Measurements from ENCODE around the gene CCDC178.
"Not testable (repeated sequence)": the region's sequence is repeated elsewhere in the genome, so short reads cannot be mapped to it uniquely, and the experiment has no call there.

CCDC178 gene

DNA sequence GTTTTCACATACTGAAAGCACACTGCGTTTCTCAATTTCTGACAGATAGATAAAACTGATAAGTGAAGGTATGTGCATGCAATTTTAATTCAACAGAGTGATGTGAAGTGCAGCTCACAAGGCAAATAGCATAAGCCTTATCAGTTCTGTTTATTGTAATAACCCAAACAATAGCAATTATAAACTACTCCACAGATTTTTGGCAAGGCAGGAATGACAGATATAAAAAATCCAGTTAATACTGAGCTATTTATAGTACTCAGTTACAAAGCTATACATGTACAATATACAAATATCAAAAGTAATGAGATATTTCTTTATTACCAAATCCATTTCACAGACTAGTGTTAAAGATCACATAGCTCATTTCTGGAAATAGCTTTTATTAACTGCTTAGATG, 456.8 kb downstream of the CCDC178 start:
- Mint-ChIP-seq H3K4me1 (no peaks in the 10 kb centered on the region), H3K9me3 (no peaks in the 10 kb centered on the region), H3K36me3 (ENCODE audit: insufficient read depth) (no peaks in the 10 kb centered on the region), H3K27me3 (no peaks in the 10 kb centered on the region), H3K4me3 (no peak overlapping the region), H3K27ac (ENCODE audit: low read depth) (no peak overlapping the region)
- DNase-seq (ENCODE audit: low spot score in 2 of 2) (no peak), ATAC-seq (replicated peaks; ENCODE audit: extremely low read depth, poor library complexity, severe bottlenecking) (no peak)

DNA sequence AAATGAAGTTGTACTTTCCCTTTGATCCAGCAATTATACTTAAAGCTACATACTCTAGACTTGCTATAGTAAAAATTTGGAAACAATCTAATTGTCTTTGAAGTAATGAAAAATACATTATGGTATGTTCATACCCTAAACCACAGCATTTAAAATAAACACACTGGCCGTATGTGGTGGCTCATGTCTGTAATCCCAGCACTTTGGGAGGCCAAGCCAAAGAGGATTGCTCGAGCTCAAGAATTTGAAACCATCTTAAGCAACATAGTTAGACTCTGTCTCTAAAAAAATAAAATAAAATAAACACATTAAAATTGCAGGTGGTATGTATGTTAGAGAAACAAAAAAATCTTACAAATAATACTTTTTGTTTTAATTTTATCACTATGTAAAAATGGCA, 459.6 kb downstream of the CCDC178 start:
- H3K4me1 Mint-ChIP-seq = no peaks in the 10 kb centered on the region

DNA sequence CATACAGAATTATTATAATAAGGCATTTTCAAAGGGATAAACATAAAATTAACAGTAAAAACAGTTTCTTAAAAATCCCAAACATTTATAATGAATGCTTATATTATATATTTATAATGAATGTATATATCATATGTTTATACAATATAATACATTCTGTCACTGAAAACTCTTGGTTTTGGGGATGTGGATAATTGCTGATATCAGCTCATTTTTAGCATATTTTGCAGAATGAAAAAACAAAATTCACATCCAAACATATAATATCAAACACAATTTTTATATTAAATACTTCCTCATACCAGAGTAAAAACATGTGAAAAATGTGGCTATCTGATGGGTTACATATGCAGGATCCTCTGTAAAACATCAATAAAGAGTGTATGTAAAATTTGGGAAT, 465.0 kb downstream of the CCDC178 start:
- Mint-ChIP-seq H3K9me3 (no peaks in the 10 kb centered on the region), H3K36me3 (ENCODE audit: insufficient read depth) (no peaks in the 10 kb centered on the region), H3K4me1 (no peaks in the 10 kb centered on the region), H3K4me3 (no peak overlapping the region), H3K27me3 (no peaks in the 10 kb centered on the region), H3K27ac (ENCODE audit: low read depth) (no peak overlapping the region)
- no peak for ATAC-seq (replicated peaks; ENCODE audit: extremely low read depth, poor library complexity, severe bottlenecking)
- DNase-seq (ENCODE audit: low spot score in 2 of 2) = no peak

More for the DNA sequence above, 459.6 kb downstream of the CCDC178 start:
- Mint-ChIP-seq H3K4me3 (no peak overlapping the region), H3K36me3 (ENCODE audit: insufficient read depth) (no peaks in the 10 kb centered on the region), H3K27ac (ENCODE audit: low read depth) (no peak overlapping the region), H3K27me3 (no peaks in the 10 kb centered on the region), H3K9me3 (no peaks in the 10 kb centered on the region)
- no peak for DNase-seq (ENCODE audit: low spot score in 2 of 2)
- ATAC-seq (replicated peaks; ENCODE audit: extremely low read depth, poor library complexity, severe bottlenecking) = no peak

DNA sequence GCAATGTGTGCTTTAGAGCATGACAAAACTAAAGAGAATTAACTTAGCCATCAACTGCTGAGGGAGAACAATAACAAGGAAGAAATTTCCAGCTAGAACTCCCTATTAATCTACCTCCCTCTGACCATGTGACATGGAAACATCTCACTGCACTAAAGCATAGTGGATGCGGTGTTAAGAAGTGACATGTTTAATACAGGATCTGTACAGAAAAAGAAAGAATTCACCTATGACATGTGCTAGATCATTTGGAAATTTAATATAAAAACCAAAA, 465.4 kb downstream of the CCDC178 start:
- Mint-ChIP-seq H3K27ac (ENCODE audit: low read depth) (no peak overlapping the region), H3K4me1 (no peaks in the 10 kb centered on the region), H3K4me3 (no peak overlapping the region), H3K9me3 (no peaks in the 10 kb centered on the region), H3K36me3 (ENCODE audit: insufficient read depth) (no peaks in the 10 kb centered on the region), H3K27me3 (no peaks in the 10 kb centered on the region)
- no peak for ATAC-seq (replicated peaks; ENCODE audit: extremely low read depth, poor library complexity, severe bottlenecking)
- no peak for DNase-seq (ENCODE audit: low spot score in 2 of 2)

DNA sequence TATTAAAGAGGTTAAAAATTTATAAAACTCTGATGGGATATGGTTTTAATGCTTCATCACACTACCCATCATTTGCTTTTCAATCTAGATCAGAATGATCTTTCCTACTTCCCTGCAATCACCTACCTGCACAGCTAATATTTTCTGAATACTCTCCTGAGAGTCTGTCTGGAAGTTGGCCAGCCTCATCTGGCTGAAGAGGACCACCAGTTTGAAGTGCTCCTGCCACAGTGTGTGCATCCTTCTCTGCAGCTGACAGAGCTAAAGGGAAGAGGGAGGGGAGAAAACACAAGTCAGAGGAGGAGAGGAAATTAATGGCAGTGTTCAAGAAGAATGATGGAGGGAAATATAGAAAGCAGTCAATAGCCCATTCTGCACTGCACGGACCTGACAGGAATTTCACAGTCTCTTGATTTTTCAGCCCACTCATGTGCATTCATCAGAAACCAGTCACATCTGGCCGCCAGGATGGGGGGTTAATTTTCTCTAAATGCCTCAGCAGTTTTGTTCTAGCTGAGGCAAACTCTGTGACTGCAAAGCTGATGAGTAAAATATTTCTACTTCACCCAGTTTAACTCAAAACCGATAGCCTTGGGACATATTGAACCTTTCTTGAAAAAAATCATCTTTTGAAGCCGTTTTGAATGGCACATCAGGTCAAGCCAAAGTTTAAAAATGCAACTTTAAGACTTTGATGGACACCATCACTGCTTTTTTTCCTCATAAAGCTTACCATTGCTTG, 465.9 kb downstream of the CCDC178 start:
- Mint-ChIP-seq H3K36me3 (ENCODE audit: insufficient read depth) (no peaks in the 10 kb centered on the region), H3K27ac (ENCODE audit: low read depth) (no peak overlapping the region), H3K27me3 (no peaks in the 10 kb centered on the region), H3K9me3 (peaks cover 1% of the 10 kb centered on the region), H3K4me1 (no peaks in the 10 kb centered on the region), H3K4me3 (no peak overlapping the region)
- ATAC-seq (replicated peaks; ENCODE audit: extremely low read depth, poor library complexity, severe bottlenecking) = no peak
- no peak for DNase-seq (ENCODE audit: low spot score in 2 of 2)

DNA sequence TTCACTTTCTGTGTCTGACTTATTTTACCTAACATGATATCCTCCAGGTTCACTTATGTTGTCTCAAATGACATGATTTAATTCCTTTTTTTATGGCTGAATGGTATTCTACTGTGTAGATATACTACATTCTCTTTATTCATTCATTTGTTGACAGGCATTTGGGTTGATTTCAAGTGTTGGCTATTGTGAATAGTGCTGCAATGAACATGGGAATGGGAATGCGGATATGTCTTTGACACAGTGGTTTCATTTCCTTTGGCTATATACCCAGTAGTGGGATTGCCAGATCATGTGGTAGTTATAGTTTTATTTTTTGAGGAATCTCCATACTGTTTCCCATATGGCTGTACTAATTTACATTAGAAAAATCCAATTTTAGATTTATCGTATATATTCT, 472.3 kb downstream of the CCDC178 start:
- Mint-ChIP-seq H3K4me1 (no peaks in the 10 kb centered on the region), H3K27ac (ENCODE audit: low read depth) (no peak overlapping the region), H3K27me3 (no peaks in the 10 kb centered on the region), H3K4me3 (no peak overlapping the region), H3K9me3 (peaks cover 6% of the 10 kb centered on the region), H3K36me3 (ENCODE audit: insufficient read depth) (no peaks in the 10 kb centered on the region)
- no peak for ATAC-seq (replicated peaks; ENCODE audit: extremely low read depth, poor library complexity, severe bottlenecking)
- DNase-seq (ENCODE audit: low spot score in 2 of 2) = no peak

DNA sequence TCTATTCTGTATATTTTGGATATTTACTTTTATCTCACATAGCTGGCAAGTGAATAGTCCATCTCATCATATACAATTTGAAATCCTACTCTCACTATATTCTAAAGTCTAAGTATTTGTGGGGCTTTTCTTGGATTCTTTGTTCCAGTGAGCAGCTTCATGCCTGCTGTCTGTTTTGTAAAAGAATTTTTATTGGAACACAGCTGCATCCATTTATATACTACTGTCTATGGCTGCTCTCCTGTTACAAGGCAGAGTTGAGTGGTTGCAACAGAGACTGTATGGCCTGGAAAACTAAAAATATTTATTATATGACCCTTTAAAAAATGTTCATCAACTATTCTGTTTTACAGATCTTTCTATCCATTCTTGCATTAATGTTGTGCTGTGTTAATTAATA, 474.4 kb downstream of the CCDC178 start:
- H3K4me3 Mint-ChIP-seq = no peak overlapping the region
- no peaks in the 10 kb centered on the region for H3K27me3 Mint-ChIP-seq
- no peaks in the 10 kb centered on the region for H3K4me1 Mint-ChIP-seq
- DNase-seq (ENCODE audit: low spot score in 2 of 2) (no peak), ATAC-seq (replicated peaks; ENCODE audit: extremely low read depth, poor library complexity, severe bottlenecking) (no peak)
- no peak overlapping the region for H3K27ac Mint-ChIP-seq (ENCODE audit: low read depth)
- no peaks in the 10 kb centered on the region for H3K36me3 Mint-ChIP-seq (ENCODE audit: insufficient read depth)
- H3K9me3 Mint-ChIP-seq = peaks cover 6% of the 10 kb centered on the region

DNA sequence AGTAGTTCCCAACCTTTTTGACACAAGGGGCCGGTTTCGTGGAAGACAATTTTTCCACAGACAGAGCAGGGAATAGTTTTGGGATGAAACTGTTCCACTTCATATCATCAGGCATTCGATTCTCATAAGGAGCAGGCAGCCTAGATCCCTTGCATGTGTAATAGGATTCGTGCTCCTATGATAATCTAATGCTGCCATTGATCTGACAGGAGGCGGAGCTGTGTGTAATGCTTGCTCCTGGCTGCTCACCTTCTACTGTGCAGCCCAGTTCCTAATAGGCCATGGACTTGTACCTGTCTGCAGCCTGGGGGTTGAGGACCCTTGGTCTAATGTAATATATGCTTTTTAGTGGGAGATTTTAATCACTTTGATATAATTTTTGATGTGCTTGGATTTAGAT, 479.0 kb downstream of the CCDC178 start:
- no peaks in the 10 kb centered on the region for H3K27me3 Mint-ChIP-seq
- H3K9me3 Mint-ChIP-seq = no peaks in the 10 kb centered on the region
- H3K27ac Mint-ChIP-seq (ENCODE audit: low read depth) = no peak overlapping the region
- H3K4me1 Mint-ChIP-seq = no peaks in the 10 kb centered on the region
- ATAC-seq (replicated peaks; ENCODE audit: extremely low read depth, poor library complexity, severe bottlenecking) = peak; percentile 14
- DNase-seq (ENCODE audit: low spot score in 2 of 2) = no peak
- H3K4me3 Mint-ChIP-seq = no peak overlapping the region
- H3K36me3 Mint-ChIP-seq (ENCODE audit: insufficient read depth) = no peaks in the 10 kb centered on the region

DNA sequence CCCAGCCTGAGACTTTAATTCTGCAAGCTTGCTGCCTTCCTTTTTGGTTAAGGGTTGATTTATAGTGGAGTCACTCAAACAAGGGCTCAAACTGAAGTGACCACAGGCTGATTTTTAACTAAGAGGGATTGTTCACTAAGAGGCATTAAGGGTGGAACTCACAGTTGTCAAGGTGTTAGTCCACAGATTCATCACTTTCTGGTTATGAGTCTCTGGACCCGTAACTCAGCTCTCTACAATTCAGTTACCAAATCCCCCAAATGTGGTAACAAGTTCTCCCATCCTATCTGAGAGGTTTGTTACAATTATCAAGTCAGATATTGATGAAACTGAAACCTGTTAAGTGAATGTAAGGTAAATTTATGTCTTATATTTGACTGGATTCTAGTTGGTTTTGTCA, 481.8 kb downstream of the CCDC178 start:
- H3K4me3 Mint-ChIP-seq = no peak overlapping the region
- H3K4me1 Mint-ChIP-seq = no peaks in the 10 kb centered on the region
- H3K27ac Mint-ChIP-seq (ENCODE audit: low read depth) = no peak overlapping the region
- DNase-seq (ENCODE audit: low spot score in 2 of 2) (no peak), ATAC-seq (replicated peaks; ENCODE audit: extremely low read depth, poor library complexity, severe bottlenecking) (no peak)
- H3K9me3 Mint-ChIP-seq = peaks cover 7% of the 10 kb centered on the region
- no peaks in the 10 kb centered on the region for H3K36me3 Mint-ChIP-seq (ENCODE audit: insufficient read depth)
- H3K27me3 Mint-ChIP-seq = no peaks in the 10 kb centered on the region

DNA sequence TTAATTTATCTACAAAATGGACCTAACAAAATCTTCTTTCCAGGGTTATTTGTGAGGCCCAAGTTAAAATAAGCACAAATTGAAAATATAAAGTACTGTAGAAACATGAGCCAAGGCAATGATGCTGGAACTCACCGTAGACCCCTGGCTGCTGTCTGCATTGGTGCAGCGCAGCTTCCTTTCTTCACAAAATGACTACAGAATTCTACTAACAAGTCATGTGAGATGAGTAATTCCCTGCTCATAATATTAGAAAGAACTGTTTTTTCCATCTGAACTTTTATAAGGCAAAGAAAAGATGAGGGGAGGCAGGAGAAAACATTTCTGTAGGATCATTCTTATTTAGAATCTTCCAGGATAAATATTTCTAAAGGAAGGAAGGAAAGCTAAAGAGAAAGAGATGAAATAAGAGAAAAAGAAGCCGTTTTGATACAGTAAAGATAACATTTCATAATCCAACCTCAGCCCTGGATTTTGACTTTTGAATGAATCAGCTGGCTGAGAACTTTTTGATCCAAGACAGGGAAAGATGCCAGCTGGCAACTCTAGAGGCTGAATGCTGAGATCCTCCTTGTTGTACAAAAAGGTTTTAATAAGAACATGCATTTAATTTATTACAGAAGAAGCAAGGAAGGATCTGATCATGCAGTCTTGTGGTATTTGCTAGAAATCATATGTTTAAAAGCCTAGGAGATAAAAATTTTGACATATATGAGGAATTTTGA, 483.8 kb downstream of the CCDC178 start:
- ATAC-seq (replicated peaks; ENCODE audit: extremely low read depth, poor library complexity, severe bottlenecking) (no peak), DNase-seq (ENCODE audit: low spot score in 2 of 2) (no peak)
- Mint-ChIP-seq H3K27me3 (no peaks in the 10 kb centered on the region), H3K36me3 (ENCODE audit: insufficient read depth) (no peaks in the 10 kb centered on the region), H3K4me3 (no peak overlapping the region), H3K4me1 (no peaks in the 10 kb centered on the region), H3K9me3 (peaks cover 15% of the 10 kb centered on the region), H3K27ac (ENCODE audit: low read depth) (no peak overlapping the region)

DNA sequence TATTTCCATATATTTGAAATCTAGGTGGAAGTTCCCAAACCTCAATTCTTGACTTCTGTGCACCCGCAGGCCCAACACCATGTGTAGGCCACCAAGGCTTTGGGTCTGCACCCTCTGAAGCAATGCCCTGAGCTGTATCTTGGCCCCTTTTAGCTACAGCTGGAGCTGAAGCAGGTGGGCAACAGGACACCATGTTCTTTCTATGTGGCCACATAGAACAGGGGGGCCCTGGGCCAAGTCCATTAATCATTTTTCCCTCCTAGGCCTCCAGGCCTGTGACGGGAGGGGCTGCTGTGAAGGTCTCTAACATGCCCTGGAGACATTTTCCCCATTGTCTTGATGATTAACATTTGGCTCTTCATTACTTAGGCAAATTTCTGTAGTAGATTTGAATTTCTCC, 488.2 kb downstream of the CCDC178 start:
- not testable (repeated sequence) for H3K27ac Mint-ChIP-seq (ENCODE audit: low read depth); DNase-seq (ENCODE audit: low spot score in 2 of 2); H3K36me3 Mint-ChIP-seq (ENCODE audit: insufficient read depth); H3K27me3 Mint-ChIP-seq; H3K4me3 Mint-ChIP-seq; H3K4me1 Mint-ChIP-seq; ATAC-seq (replicated peaks; ENCODE audit: extremely low read depth, poor library complexity, severe bottlenecking)
- H3K9me3 Mint-ChIP-seq = peaks cover 21% of the 10 kb centered on the region

DNA sequence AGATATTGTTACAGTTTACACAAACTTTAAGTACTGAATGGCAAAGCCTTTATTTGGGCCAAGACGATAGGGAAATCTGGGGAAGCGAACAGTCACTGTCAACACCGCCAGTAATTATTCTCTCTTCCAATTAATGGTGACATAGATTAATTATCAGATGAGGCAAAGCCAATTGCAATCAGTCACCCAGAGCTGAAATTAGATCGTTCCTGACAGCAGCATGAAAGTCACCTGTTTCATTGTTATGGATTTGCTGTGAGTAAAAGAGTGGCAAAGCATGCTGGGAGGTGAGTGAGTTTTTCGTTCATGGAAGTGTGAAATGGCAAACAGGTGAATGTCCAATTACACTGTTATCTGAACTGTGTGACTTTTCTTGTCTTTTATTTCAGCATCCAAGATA, 502.9 kb downstream of the CCDC178 start:
- peaks cover 12% of the 10 kb centered on the region for H3K9me3 Mint-ChIP-seq
- H3K4me3 Mint-ChIP-seq = no peak overlapping the region
- DNase-seq (ENCODE audit: low spot score in 2 of 2) (no peak), ATAC-seq (replicated peaks; ENCODE audit: extremely low read depth, poor library complexity, severe bottlenecking) (no peak)
- H3K27ac Mint-ChIP-seq (ENCODE audit: low read depth) = no peak overlapping the region
- no peaks in the 10 kb centered on the region for H3K27me3 Mint-ChIP-seq
- H3K36me3 Mint-ChIP-seq (ENCODE audit: insufficient read depth) = no peaks in the 10 kb centered on the region
- H3K4me1 Mint-ChIP-seq = no peaks in the 10 kb centered on the region

DNA sequence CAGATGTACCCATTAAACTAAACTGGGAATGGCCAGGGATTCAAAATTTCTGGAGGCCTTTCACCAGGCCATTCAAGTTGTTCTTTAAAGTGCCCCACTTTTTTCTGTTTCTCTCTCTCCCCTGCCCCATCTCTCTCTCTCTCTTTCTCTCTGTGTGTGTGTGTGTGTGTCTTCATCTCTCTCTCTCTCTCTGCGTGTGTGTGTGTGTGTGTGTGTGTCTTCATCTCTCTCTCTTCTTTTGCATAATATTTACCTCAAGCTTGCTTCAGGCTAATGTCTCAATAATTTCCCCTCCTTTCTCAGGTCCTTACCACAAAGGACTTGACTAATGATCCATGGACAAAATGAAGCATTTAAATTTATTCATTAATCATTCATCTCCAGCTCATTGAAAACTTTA, 503.5 kb downstream of the CCDC178 start:
- ATAC-seq (replicated peaks; ENCODE audit: extremely low read depth, poor library complexity, severe bottlenecking) (no peak), DNase-seq (ENCODE audit: low spot score in 2 of 2) (no peak)
- H3K4me3 Mint-ChIP-seq = no peak overlapping the region
- H3K27me3 Mint-ChIP-seq = no peaks in the 10 kb centered on the region
- no peaks in the 10 kb centered on the region for H3K4me1 Mint-ChIP-seq
- no peak overlapping the region for H3K27ac Mint-ChIP-seq (ENCODE audit: low read depth)
- peaks cover 12% of the 10 kb centered on the region for H3K9me3 Mint-ChIP-seq
- H3K36me3 Mint-ChIP-seq (ENCODE audit: insufficient read depth) = no peaks in the 10 kb centered on the region

Data from central memory CD8-positive, alpha-beta T cell (primary cell).